ENCODE measurements around the gene ZMIZ1.

Gene ZMIZ1

GRCh38 chr10:79241629-79241989, 172.8 kb downstream of the ZMIZ1 start:
- TF ChIP-seq CTCF (IDR thresholded peaks at IDR 0.05; ENCODE audit: low read depth, low read length) = no peak
- DNase-seq = no peak
- peaks cover 6% of the 10 kb centered on the region; the same call in 1 of the 2 replicates for H3K36me3 ChIP-seq
- H3K27ac ChIP-seq = no peak overlapping the region
- H3K9me3 ChIP-seq (ENCODE audit: severe bottlenecking) = no peaks in the 10 kb centered on the region
- H3K27me3 ChIP-seq (ENCODE audit: insufficient read depth, low read depth, severe bottlenecking) = no peaks in the 10 kb centered on the region
- H3K4me3 ChIP-seq (ENCODE audit: low read depth, low read length) = peak overlapping the region; percentile 63

GRCh38 chr10:79241990-79242619, 173.3 kb downstream of the ZMIZ1 start:
- Histone ChIP-seq H3K4me3 (ENCODE audit: low read depth, low read length) (peak overlapping the region; percentile 63), H3K27me3 (ENCODE audit: insufficient read depth, low read depth, severe bottlenecking) (no peaks in the 10 kb centered on the region), H3K36me3 (peaks cover 11% of the 10 kb centered on the region; the same call in 1 of the 2 replicates), H3K27ac (peak overlapping the region; percentile 89), H3K9me3 (ENCODE audit: severe bottlenecking) (no peaks in the 10 kb centered on the region)
- no peak for TF ChIP-seq CTCF (IDR thresholded peaks at IDR 0.05; ENCODE audit: low read depth, low read length)
- DNase-seq = peak; percentile 56

GRCh38 chr10:79242620-79243152, 173.9 kb downstream of the ZMIZ1 start:
- no peak for TF ChIP-seq CTCF (IDR thresholded peaks at IDR 0.05; ENCODE audit: low read depth, low read length)
- H3K27ac ChIP-seq = peak overlapping the region; percentile 89

GRCh38 chr10:79243181-79244067, 174.7 kb downstream of the ZMIZ1 start:
- Histone ChIP-seq H3K27me3 (ENCODE audit: insufficient read depth, low read depth, severe bottlenecking) (no peaks in the 10 kb centered on the region), H3K36me3 (peaks cover 12% of the 10 kb centered on the region; the same call in 1 of the 2 replicates), H3K4me3 (ENCODE audit: low read depth, low read length) (peak overlapping the region; percentile 63), H3K9me3 (ENCODE audit: severe bottlenecking) (no peaks in the 10 kb centered on the region), H3K27ac (peak overlapping the region; percentile 89)
- peak; percentile 68 for DNase-seq
- no peak for TF ChIP-seq CTCF (IDR thresholded peaks at IDR 0.05; ENCODE audit: low read depth, low read length)

More at GRCh38 chr10:79242620-79243152, 173.9 kb downstream of the ZMIZ1 start:
- no peaks in the 10 kb centered on the region for H3K9me3 ChIP-seq (ENCODE audit: severe bottlenecking)
- H3K36me3 ChIP-seq = peaks cover 12% of the 10 kb centered on the region; the same call in 1 of the 2 replicates
- DNase-seq = peak; percentile 75
- H3K4me3 ChIP-seq (ENCODE audit: low read depth, low read length) = peak overlapping the region; percentile 63
- no peaks in the 10 kb centered on the region for H3K27me3 ChIP-seq (ENCODE audit: insufficient read depth, low read depth, severe bottlenecking)

- TF ChIP-seq CTCF (IDR thresholded peaks at IDR 0.05; ENCODE audit: low read depth, low read length) = no peak
- Histone ChIP-seq H3K4me3 (ENCODE audit: low read depth, low read length) (peak overlapping the region; percentile 63), H3K27me3 (ENCODE audit: insufficient read depth, low read depth, severe bottlenecking) (no peaks in the 10 kb centered on the region), H3K9me3 (ENCODE audit: severe bottlenecking) (no peaks in the 10 kb centered on the region), H3K36me3 (peaks cover 12% of the 10 kb centered on the region; the same call in 1 of the 2 replicates), H3K27ac (peak overlapping the region; percentile 89; the same call in 1 of the 2 replicates)
- no peak for DNase-seq
Measured at GRCh38 chr10:79244068-79244442, 175.3 kb downstream of the ZMIZ1 start.

All from WERI-Rb-1 (cell line).